Measurements from ENCODE around the gene MYRFL.
"Not testable (repeated sequence)": the region's sequence is repeated elsewhere in the genome, so short reads cannot be mapped to it uniquely, and the experiment has no call there.

Gene MYRFL

GRCh38 chr12:69994086-69994485 is 169.1 kb downstream of the MYRFL start:
- not testable (repeated sequence) for DNase-seq

GRCh38 chr12:69994724-69995173 is 169.7 kb downstream of the MYRFL start:
- DNase-seq, result no peak

DNA sequence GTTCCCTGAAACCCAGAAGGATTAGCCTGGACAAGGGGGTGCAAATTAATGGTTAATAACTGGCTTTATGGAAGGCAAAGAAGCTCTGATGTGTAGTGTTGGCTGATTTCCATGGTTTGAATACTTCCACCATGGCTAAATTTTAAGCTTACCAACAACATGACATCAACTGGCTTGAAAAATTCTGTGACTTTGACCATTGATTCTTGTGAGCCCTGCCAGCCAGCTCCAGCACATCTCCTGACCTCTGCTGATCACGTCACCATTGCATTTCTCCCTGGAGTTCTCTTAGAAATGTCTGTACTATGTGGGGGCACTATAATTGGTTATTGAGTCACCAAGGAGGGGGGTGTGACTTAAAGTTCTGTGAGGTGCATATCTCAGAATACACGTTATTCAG is 171.2 kb downstream of the MYRFL start:
- DNase-seq, result no peak

GRCh38 chr12:69996722-69997121 is 171.7 kb downstream of the MYRFL start:
- no peak for DNase-seq

DNA sequence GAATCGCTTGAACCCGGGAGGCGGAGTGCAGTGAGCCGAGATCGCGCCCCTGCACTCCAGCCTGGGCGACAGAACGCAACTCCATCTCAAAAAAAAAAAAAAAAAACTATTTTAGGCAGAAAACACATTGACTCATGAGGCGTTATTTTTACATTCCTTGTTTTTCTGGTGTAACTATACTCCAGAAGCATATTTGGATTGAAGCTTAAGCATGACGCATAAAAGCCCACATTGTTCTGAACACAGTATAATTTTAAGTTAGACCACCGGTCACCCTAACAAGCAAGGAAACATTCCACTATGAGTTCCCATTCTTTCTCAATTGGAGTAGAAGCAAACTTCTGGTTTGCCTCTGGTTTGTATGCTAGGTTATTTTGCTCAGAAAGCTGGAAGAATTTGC is 173.0 kb downstream of the MYRFL start:
- DNase-seq, result no peak

- DNase-seq, result no peak
Measured at GRCh38 chr12:69998922-69999321, 173.9 kb downstream of the MYRFL start.

DNA sequence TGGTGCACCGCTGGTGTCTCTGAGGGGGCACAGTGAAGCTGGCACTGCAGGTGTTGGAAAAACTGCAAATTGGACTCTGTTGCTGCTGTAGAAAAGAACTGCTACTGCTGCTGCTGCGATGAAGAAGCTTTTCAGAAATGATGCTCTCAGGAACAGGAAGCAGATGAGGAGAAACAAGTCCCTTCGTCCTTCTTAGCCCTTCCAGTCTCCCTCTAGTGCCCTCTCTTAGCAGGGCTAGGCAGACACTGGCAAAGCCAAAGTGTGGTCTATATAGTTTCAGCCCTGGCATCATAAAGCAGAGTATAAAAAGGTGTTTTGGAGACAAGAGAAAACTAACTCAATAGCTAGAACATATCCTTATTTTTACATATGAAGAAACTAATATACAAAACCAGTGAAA is 174.5 kb downstream of the MYRFL start:
- no peak for DNase-seq

DNA sequence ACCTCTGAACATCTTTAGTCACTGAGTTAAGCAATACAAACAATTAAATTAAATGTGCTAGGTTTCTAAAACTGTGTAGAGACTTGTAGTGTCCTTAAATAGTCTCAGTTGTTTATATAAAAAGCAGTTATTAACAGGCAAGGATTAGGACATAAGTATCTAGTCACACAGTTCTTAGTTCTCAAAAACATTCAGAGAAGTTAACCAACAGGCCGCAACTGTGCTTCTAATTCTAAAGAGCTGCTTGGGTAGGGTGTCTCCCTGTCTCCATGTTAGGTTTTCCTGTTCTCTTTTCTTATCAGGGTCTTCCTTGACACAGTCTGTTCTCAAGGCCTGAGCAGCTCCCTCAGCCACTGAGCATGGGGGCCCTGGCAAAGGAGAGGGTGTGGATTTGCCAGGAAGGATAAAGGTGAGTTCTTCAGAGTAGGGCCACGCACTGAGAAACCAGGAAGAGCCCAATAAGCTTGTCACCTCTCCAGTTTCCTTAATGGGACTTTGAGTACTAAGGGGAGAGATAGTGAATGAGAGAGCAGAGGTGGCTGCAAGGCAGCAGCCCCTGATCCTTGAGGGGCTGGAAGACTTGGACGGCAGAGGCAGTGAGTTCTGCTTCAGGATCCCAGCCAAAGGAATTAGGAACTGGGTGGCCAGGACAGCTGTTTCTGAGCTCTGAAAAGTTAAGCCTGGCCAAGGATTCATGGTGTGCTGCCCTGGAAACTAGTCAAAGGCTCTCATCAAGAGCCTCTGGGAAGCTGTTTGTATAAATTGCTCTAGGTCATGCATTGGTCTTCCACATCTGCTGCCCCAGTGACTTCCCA is 177.3 kb downstream of the MYRFL start:
- DNase-seq, result no peak

GRCh38 chr12:70002912-70003255 is 177.9 kb downstream of the MYRFL start:
- DNase-seq, result no peak

DNA sequence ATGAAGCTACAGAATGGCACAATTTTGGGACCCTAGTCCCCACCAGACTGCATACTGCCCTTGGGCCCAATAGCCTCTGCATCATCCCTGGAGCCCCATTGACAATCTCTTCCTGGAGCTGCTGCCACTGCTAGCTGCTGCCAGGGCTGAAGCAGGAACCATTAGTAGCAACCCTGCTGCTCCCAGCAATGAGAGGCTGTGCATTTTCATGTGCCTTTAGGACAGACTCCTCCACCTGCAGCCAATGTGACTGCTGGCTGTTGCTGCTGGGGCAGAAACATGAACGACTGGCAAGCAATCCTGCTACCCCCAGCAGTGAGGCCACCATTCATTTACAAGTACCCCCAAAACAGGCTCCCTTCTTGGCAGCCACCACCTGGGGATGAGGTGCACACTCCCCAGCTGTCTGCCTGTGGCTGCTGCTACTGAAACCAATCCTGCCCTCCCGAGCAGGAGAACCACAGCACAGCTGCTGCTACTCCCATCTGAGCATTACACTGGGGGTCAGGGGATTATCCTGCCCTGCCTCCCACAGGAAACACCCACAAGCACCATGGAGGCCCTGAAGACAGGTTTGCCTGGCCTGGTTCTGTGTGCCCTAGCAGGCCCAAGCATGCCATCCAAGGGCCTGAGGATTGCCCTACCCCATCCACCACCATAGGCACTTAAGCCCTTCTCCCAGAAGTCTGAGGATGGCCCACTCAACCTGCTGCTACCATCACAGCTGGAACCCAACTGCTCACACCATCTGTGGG is 181.0 kb downstream of the MYRFL start:
- DNase-seq, result no peak

GRCh38 chr12:70006619-70006973 is 181.6 kb downstream of the MYRFL start:
- DNase-seq, result no peak

DNA sequence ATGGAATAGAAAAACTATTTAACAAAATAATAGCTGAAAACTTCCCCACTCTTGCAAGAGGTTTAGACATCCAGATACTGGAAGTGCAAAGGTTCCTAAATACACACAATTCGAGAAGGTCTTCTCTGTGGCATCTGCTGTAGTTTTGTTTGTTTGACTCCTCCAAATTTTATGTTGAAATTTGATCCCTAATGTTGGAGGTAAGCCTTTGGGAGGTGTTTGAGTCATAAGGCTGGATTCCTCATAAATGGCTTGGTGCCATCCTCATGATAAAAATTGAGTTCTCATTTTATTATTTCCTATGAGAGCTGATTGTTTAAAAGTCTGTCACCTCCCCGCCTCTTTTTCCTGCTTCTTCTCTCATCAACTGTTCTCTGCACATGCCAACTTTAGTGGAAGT is 182.7 kb downstream of the MYRFL start:
- DNase-seq, result no peak

All from CD4-positive, alpha-beta T cell treated with Interferon gamma for 1 hour (primary cell).